HL-60 (cell line): Measurements from ENCODE around the gene MYO3B.

Source experiments
- DNase-seq, 2 experiments: peaks; one replicate each; pipeline ENCODE4 v3.0.0-alpha.2; 2010 to 2020; ENCODE audit warnings: low read depth in 1 of 2, low spot score in 1 of 2
- H3K27ac ChIP-seq: fragments of 250-450 bp; sonication (Bioruptor Pico); replicated peaks from 2 replicates; pipeline ENCODE4 v1.5.1; 2020; ENCODE audit warnings: mild to moderate bottlenecking, moderate library complexity
- H3K27me3 ChIP-seq: fragments of 250-450 bp; sonication (Bioruptor Pico); 2 replicates; pipeline ENCODE4 v1.5.1; 2021; ENCODE audit warnings: mild to moderate bottlenecking, moderate library complexity; ENCODE audit not compliant: insufficient read depth, poor library complexity, severe bottlenecking
- H3K4me3 ChIP-seq: replicated peaks from 2 replicates; pipeline ENCODE4 v1.5.1; 2011; ENCODE audit warnings: mild to moderate bottlenecking, control low read depth, low read length; ENCODE audit not compliant: insufficient read depth
- CTCF ChIP-seq: IDR thresholded peaks from one replicate; pipeline ENCODE4 v1.5.1; 2011; ENCODE audit warnings: low read length, control low read depth, inconsistent platforms; ENCODE audit not compliant: insufficient read depth
- GABPA ChIP-seq: IDR thresholded peaks from 2 replicates; pipeline ENCODE4 v1.6.1; 2012; ENCODE audit warnings: low read depth
- POLR2AphosphoS5 ChIP-seq: IDR thresholded peaks from 2 replicates; pipeline ENCODE4 v1.6.1; 2012; ENCODE audit warnings: low read depth
- REST ChIP-seq: IDR thresholded peaks from 2 replicates; pipeline ENCODE4 v1.6.1; 2012; ENCODE audit warnings: low read depth; ENCODE audit not compliant: insufficient replicate concordance
- SPI1 ChIP-seq: IDR thresholded peaks from 2 replicates; pipeline ENCODE4 v1.6.1; 2012; ENCODE audit warnings: low read depth, mild to moderate bottlenecking, borderline replicate concordance

MYO3B gene

GRCh38 chr2:170241756-170242155, 63.8 kb downstream of the MYO3B start:
- no peak overlapping the region for H3K27ac ChIP-seq
- H3K27me3 ChIP-seq: peaks cover 20% of the 10 kb centered on the region
- TF ChIP-seq REST (no peak), SPI1 (no peak), POLR2AphosphoS5 (no peak), GABPA (no peak), CTCF (no peak)
- no peak for DNase-seq
- H3K4me3 ChIP-seq: no peak overlapping the region

- Histone ChIP-seq H3K27me3 (peaks cover 16% of the 10 kb centered on the region), H3K27ac (no peak overlapping the region), H3K4me3 (no peak overlapping the region)
- no peak for DNase-seq
- TF ChIP-seq CTCF: no peak
- TF ChIP-seq POLR2AphosphoS5: no peak
- no peak for TF ChIP-seq SPI1
- TF ChIP-seq REST: no peak
- no peak for TF ChIP-seq GABPA
These were observed 65.3 kb downstream of the MYO3B start for GRCh38 chr2:170243118-170243837.

- no peak for DNase-seq
- TF ChIP-seq GABPA (no peak), REST (no peak), CTCF (no peak), POLR2AphosphoS5 (no peak), SPI1 (no peak)
- H3K27ac ChIP-seq: no peak overlapping the region
- no peak overlapping the region for H3K4me3 ChIP-seq
- peaks cover 10% of the 10 kb centered on the region for H3K27me3 ChIP-seq
These were observed 66.0 kb downstream of the MYO3B start for GRCh38 chr2:170243898-170244297.
